Measurements from ENCODE around the gene RGS5. TPM values are rescaled to one million over a fixed set of nuclear protein-coding genes. Genes with fewer than 3 reads are reported as not detected.

The RGS5 gene
- total and polyA plus RNA-seq, 4 donors = 4.6 to 12.7 (median 7.4) TPM

DNA sequence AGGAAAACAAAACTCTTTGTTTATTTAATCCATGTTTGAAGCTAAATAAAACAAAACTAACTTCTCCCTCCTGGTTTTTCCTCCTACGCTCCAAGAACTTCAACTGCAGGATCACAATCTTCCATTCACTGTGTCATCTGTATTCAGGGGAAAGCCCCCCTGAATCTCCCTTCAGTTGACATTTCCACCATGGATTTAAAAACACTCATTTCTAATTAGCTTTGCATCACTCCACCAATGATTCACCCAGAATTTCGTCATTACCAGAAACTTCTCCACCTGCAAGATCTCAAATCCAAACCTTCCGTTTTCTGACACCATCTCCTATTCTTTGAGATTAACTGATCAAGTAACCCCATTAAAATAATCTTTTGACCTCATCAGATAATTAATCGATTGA is 10.9 kb upstream of the RGS5 start:
- H3K27me3 ChIP-seq (ENCODE audit: control insufficient read depth in 4 of 4, insufficient read depth in 4 of 4, low read length in 3 of 4) = no peaks in the 10 kb centered on the region
- 88% methylated on average over 4 of the region's 4 CpGs for WGBS
- no peaks in the 10 kb centered on the region for H3K4me1 ChIP-seq (ENCODE audit: control insufficient read depth in 4 of 4, insufficient read depth in 4 of 4, low read length in 3 of 4)
- no peak for TF ChIP-seq EGR1 (IDR thresholded peaks at IDR 0.05; ENCODE audit: low read depth in 2 of 2)
- TF ChIP-seq, protein P1, sequence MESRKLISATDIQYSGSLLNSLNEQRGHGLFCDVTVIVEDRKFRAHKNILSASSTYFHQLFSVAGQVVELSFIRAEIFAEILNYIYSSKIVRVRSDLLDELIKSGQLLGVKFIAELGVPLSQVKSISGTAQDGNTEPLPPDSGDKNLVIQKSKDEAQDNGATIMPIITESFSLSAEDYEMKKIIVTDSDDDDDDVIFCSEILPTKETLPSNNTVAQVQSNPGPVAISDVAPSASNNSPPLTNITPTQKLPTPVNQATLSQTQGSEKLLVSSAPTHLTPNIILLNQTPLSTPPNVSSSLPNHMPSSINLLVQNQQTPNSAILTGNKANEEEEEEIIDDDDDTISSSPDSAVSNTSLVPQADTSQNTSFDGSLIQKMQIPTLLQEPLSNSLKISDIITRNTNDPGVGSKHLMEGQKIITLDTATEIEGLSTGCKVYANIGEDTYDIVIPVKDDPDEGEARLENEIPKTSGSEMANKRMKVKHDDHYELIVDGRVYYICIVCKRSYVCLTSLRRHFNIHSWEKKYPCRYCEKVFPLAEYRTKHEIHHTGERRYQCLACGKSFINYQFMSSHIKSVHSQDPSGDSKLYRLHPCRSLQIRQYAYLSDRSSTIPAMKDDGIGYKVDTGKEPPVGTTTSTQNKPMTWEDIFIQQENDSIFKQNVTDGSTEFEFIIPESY (IDR thresholded peaks at IDR 0.05) = no peak
- TF ChIP-seq, protein P2, sequence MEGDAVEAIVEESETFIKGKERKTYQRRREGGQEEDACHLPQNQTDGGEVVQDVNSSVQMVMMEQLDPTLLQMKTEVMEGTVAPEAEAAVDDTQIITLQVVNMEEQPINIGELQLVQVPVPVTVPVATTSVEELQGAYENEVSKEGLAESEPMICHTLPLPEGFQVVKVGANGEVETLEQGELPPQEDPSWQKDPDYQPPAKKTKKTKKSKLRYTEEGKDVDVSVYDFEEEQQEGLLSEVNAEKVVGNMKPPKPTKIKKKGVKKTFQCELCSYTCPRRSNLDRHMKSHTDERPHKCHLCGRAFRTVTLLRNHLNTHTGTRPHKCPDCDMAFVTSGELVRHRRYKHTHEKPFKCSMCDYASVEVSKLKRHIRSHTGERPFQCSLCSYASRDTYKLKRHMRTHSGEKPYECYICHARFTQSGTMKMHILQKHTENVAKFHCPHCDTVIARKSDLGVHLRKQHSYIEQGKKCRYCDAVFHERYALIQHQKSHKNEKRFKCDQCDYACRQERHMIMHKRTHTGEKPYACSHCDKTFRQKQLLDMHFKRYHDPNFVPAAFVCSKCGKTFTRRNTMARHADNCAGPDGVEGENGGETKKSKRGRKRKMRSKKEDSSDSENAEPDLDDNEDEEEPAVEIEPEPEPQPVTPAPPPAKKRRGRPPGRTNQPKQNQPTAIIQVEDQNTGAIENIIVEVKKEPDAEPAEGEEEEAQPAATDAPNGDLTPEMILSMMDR (IDR thresholded peaks at IDR 0.05; ENCODE audit: low read depth, low read length, missing input control) = no peak
- TF ChIP-seq GABPA (IDR thresholded peaks at IDR 0.05 in 1 of 2, conservative IDR thresholded peaks at IDR 0.05 in 1 of 2) = no peak
- no peak for TF ChIP-seq RAD21 (IDR thresholded peaks at IDR 0.05)
- no peak for TF ChIP-seq FOXA1 (IDR thresholded peaks at IDR 0.05)
- TF ChIP-seq NR2F2 (IDR thresholded peaks at IDR 0.05) = no peak
- TF ChIP-seq RXRA (IDR thresholded peaks at IDR 0.05) = no peak
- TF ChIP-seq, protein P3, sequence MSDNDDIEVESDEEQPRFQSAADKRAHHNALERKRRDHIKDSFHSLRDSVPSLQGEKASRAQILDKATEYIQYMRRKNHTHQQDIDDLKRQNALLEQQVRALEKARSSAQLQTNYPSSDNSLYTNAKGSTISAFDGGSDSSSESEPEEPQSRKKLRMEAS (IDR thresholded peaks at IDR 0.05) = no peak
- no peak for TF ChIP-seq TAF1 (conservative IDR thresholded peaks at IDR 0.05)
- TF ChIP-seq SP1 (IDR thresholded peaks at IDR 0.05) = no peak
- no peak for TF ChIP-seq HNF4G (IDR thresholded peaks at IDR 0.05)
- TF ChIP-seq JUND (IDR thresholded peaks at IDR 0.05) = no peak
- TF ChIP-seq FOXA2 (IDR thresholded peaks at IDR 0.05) = no peak
- H3K4me3 ChIP-seq (ENCODE audit: low read depth in 1 of 3, low read length in 3 of 3) = no peak overlapping the region
- H3K36me3 ChIP-seq (ENCODE audit: control insufficient read depth in 4 of 4, insufficient read depth in 3 of 4, low read depth in 1 of 4, low read length in 3 of 4) = no peaks in the 10 kb centered on the region
- no peak for DNase-seq (ENCODE audit: low spot score)
- no peaks in the 10 kb centered on the region for H3K9me3 ChIP-seq (ENCODE audit: control insufficient read depth in 4 of 4, low read length in 3 of 4)
- H3K9ac ChIP-seq (ENCODE audit: low read depth in 1 of 2, low read length in 2 of 2) = no peak overlapping the region
- no peak overlapping the region for H3K27ac ChIP-seq (ENCODE audit: low read depth in 1 of 2, low read length in 2 of 2)

DNA sequence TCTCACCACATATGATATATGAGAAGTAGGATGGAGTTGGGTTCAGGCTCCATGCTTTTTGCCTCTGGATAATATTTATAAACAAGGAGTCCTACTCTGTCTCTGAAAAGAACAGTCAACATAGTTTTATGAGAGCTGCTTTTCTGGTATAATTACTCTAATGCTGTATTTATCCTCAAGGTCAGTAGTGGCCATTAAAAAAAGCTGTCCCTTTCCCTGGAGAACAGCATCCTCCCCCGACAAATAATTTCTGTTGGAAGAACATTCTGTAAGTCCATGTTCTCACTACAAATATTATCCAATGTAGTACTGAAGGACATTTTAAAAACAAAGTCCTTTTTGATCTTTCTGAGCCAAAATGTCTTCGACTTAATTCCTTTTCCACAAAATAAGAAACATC is 9.0 kb upstream of the RGS5 start:
- TF ChIP-seq, protein P2 (IDR thresholded peaks at IDR 0.05; ENCODE audit: low read depth, low read length, missing input control) = no peak
- no peak for TF ChIP-seq SP1 (IDR thresholded peaks at IDR 0.05)
- TF ChIP-seq GABPA (IDR thresholded peaks at IDR 0.05 in 1 of 2, conservative IDR thresholded peaks at IDR 0.05 in 1 of 2) = no peak
- no peak for TF ChIP-seq NR2F2 (IDR thresholded peaks at IDR 0.05)
- TF ChIP-seq FOXA1 (IDR thresholded peaks at IDR 0.05) = no peak
- TF ChIP-seq HNF4A (conservative IDR thresholded peaks at IDR 0.05) = no peak
- TF ChIP-seq, protein P4, sequence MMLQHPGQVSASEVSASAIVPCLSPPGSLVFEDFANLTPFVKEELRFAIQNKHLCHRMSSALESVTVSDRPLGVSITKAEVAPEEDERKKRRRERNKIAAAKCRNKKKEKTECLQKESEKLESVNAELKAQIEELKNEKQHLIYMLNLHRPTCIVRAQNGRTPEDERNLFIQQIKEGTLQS (IDR thresholded peaks at IDR 0.05) = no peak
- TF ChIP-seq, protein P1 (IDR thresholded peaks at IDR 0.05) = no peak
- no peak for TF ChIP-seq FOXA2 (IDR thresholded peaks at IDR 0.05)
- TF ChIP-seq RXRA (IDR thresholded peaks at IDR 0.05) = no peak
- no peak for TF ChIP-seq HNF4G (IDR thresholded peaks at IDR 0.05)
- no peak for TF ChIP-seq TAF1 (conservative IDR thresholded peaks at IDR 0.05)
- no peak for TF ChIP-seq JUND (IDR thresholded peaks at IDR 0.05)
- TF ChIP-seq RAD21 (IDR thresholded peaks at IDR 0.05) = no peak
- TF ChIP-seq EGR1 (IDR thresholded peaks at IDR 0.05; ENCODE audit: low read depth in 2 of 2) = no peak
- TF ChIP-seq YY1 (IDR thresholded peaks at IDR 0.05) = no peak
- H3K27me3 ChIP-seq (ENCODE audit: control insufficient read depth in 4 of 4, insufficient read depth in 4 of 4, low read length in 3 of 4) = no peaks in the 10 kb centered on the region
- H3K4me1 ChIP-seq (ENCODE audit: control insufficient read depth in 4 of 4, insufficient read depth in 4 of 4, low read length in 3 of 4) = no peaks in the 10 kb centered on the region
- no peak overlapping the region for H3K9ac ChIP-seq (ENCODE audit: low read depth in 1 of 2, low read length in 2 of 2)
- H3K36me3 ChIP-seq (ENCODE audit: control insufficient read depth in 4 of 4, insufficient read depth in 3 of 4, low read depth in 1 of 4, low read length in 3 of 4) = no peaks in the 10 kb centered on the region
- no peak overlapping the region for H3K27ac ChIP-seq (ENCODE audit: low read depth in 1 of 2, low read length in 2 of 2)
- H3K4me3 ChIP-seq (ENCODE audit: low read depth in 1 of 3, low read length in 3 of 3) = no peak overlapping the region
- no peaks in the 10 kb centered on the region for H3K9me3 ChIP-seq (ENCODE audit: control insufficient read depth in 4 of 4, low read length in 3 of 4)
- 80% methylated on average over 2 of the region's 2 CpGs for WGBS
- DNase-seq (ENCODE audit: low spot score) = no peak

Data from liver (tissue), 9 donors.